Neural progenitor cell (in vitro differentiated cells): ENCODE data around the gene FCAMR. TPM values are rescaled to one million over a fixed set of nuclear protein-coding genes. Genes with fewer than 3 reads are reported as not detected.
A peak's percentile ranks its signal among the peaks of the same experiment; 100 is the strongest.

Source experiments
- DNase-seq: peaks from one replicate; pipeline ENCODE4 v3.0.0-alpha.2; 2016; ENCODE audit warnings: low spot score
- H2AFZ ChIP-seq: fragments of 200-600 bp; sonication (generic); replicated peaks from 2 replicates; pipeline ENCODE4 v1.6.1; 2016; ENCODE audit warnings: antibody characterized with exemption
- H3F3A ChIP-seq: fragments of 200-600 bp; sonication (generic); 2 replicates; pipeline ENCODE4 v1.6.1; 2016; ENCODE audit warnings: antibody characterized with exemption, low read depth
- H3K27ac ChIP-seq: fragments of 200-600 bp; sonication (generic); 2 replicates; pipeline ENCODE4 v1.5.1; 2016; ENCODE audit warnings: mild to moderate bottlenecking
- H3K27me3 ChIP-seq: fragments of 200-600 bp; sonication (generic); 2 replicates; pipeline ENCODE4 v1.6.1; 2016; ENCODE audit warnings: mild to moderate bottlenecking, moderate library complexity
- H3K36me3 ChIP-seq: fragments of 200-600 bp; sonication (generic); 2 replicates; pipeline ENCODE4 v1.5.1; 2016
- H3K4me1 ChIP-seq: fragments of 200-600 bp; sonication (generic); 2 replicates; pipeline ENCODE4 v1.6.1; 2016; ENCODE audit warnings: mixed run types
- H3K4me2 ChIP-seq: fragments of 200-600 bp; sonication (generic); 2 replicates; pipeline ENCODE4 v1.6.1; 2016
- H3K4me3 ChIP-seq: fragments of 200-600 bp; sonication (generic); 2 replicates; pipeline ENCODE4 v1.5.1; 2016
- H3K79me2 ChIP-seq: fragments of 200-600 bp; sonication (generic); 2 replicates; pipeline ENCODE4 v1.6.1; 2016; ENCODE audit warnings: low read depth
- H3K9ac ChIP-seq: fragments of 200-600 bp; sonication (generic); 2 replicates; pipeline ENCODE4 v1.6.1; 2016
- H3K9me3 ChIP-seq: fragments of 200-600 bp; sonication (generic); 2 replicates; pipeline ENCODE4 v1.5.1; 2016; ENCODE audit warnings: low read depth
- H4K20me1 ChIP-seq: fragments of 200-600 bp; sonication (generic); 2 replicates; pipeline ENCODE4 v1.6.1; 2016; ENCODE audit warnings: low read depth
- H3K27ac Mint-ChIP-seq: 3 replicates; pipeline ENCODE4 v1.8.0; 2021; ENCODE audit warnings: mixed read lengths
- H3K27me3 Mint-ChIP-seq: 2 replicates; pipeline ENCODE4 v1.8.0; 2022; ENCODE audit warnings: low read depth, mild to moderate bottlenecking, inconsistent platforms, moderate library complexity, mixed read lengths; ENCODE audit not compliant: insufficient read depth
- H3K36me3 Mint-ChIP-seq: 3 replicates; pipeline ENCODE4 v1.8.0; 2021; ENCODE audit warnings: mixed read lengths
- H3K4me1 Mint-ChIP-seq: 3 replicates; pipeline ENCODE4 v1.8.0; 2021; ENCODE audit warnings: mixed read lengths
- H3K4me3 Mint-ChIP-seq: 3 replicates; pipeline ENCODE4 v1.8.0; 2021; ENCODE audit warnings: mild to moderate bottlenecking, moderate library complexity, mixed read lengths
- H3K9me3 Mint-ChIP-seq: 3 replicates; pipeline ENCODE4 v1.8.0; 2020; ENCODE audit warnings: mixed read lengths
- EZH2 ChIP-seq: fragments of 200-600 bp; sonication (generic); IDR thresholded peaks from 2 replicates; pipeline ENCODE4 v1.6.1; 2017; ENCODE audit warnings: antibody characterized with exemption, mild to moderate bottlenecking, moderate library complexity
- EZH2phosphoT487 ChIP-seq: fragments of 200-600 bp; sonication (generic); IDR thresholded peaks from 2 replicates; pipeline ENCODE4 v1.6.1; 2017; ENCODE audit warnings: antibody characterized with exemption
- total RNA-seq: library from RNA; depleted of rRNA; stranded (reverse); fragments of >200 nt; gene quantifications from 2 replicates; pipeline ENCODE4 v1.2.3, GENCODE V29; 2015; ENCODE audit warnings: low replicate concordance
- TF ChIP-seq, protein P1 (sequence below): fragments of 200-600 bp; sonication (generic); IDR thresholded peaks from 2 replicates; pipeline ENCODE4 v1.5.1; 2017; ENCODE audit warnings: antibody characterized with exemption, mild to moderate bottlenecking

The FCAMR gene
- total RNA-seq, 1 donor from 2014 or later = not detected

DNA sequence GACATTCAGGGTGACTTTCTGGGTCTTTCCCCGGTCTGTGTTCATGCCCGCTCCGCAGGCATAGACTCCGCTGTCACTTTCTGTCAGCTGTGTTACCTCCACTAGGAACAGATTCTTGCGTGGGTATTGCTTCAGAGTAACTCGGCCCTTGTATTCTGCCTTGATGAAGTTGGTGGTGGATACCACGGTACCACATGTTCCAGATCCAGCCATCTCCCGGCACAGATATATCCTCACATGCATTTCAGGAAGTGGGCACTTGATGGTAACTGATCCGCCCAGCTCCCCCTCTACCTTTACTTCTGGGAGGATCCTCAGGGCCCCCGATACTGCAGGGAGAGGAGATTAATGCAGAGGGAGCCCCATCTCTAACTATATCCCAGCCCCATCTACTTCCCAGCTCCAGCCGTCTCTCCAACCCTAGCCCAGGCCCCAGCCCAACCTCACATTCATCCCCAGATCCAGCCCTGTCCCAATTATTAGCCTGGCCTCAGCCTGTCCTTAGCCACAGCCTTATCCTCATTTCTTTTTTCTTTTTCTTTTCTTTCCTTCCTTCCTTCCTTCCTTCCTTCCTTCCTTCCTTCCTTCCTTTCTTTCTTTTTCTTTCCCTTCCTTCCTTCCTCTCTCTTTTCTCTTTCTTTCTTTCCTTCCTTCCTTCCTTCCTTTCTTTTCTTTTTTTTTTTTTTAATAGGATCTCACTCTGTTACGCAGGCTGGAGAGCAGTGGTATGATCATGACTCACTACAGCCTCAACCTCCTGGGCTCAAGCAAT lies 56.3 kb downstream of the FCAMR start:
- H3K27ac Mint-ChIP-seq = no peak overlapping the region
- no peaks in the 10 kb centered on the region for H3K79me2 ChIP-seq
- no peak overlapping the region for H3K27ac ChIP-seq
- no peak overlapping the region for H3K4me3 Mint-ChIP-seq
- no peaks in the 10 kb centered on the region for H3K36me3 ChIP-seq
- TF ChIP-seq EZH2phosphoT487 (no peak), EZH2 (no peak)
- TF ChIP-seq, protein P1, sequence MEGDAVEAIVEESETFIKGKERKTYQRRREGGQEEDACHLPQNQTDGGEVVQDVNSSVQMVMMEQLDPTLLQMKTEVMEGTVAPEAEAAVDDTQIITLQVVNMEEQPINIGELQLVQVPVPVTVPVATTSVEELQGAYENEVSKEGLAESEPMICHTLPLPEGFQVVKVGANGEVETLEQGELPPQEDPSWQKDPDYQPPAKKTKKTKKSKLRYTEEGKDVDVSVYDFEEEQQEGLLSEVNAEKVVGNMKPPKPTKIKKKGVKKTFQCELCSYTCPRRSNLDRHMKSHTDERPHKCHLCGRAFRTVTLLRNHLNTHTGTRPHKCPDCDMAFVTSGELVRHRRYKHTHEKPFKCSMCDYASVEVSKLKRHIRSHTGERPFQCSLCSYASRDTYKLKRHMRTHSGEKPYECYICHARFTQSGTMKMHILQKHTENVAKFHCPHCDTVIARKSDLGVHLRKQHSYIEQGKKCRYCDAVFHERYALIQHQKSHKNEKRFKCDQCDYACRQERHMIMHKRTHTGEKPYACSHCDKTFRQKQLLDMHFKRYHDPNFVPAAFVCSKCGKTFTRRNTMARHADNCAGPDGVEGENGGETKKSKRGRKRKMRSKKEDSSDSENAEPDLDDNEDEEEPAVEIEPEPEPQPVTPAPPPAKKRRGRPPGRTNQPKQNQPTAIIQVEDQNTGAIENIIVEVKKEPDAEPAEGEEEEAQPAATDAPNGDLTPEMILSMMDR = no peak
- H3K4me1 ChIP-seq = peaks cover 2% of the 10 kb centered on the region
- DNase-seq = no peak
- peaks cover 3% of the 10 kb centered on the region for H4K20me1 ChIP-seq
- no peak overlapping the region for H3K4me2 ChIP-seq
- H3K9me3 Mint-ChIP-seq = no peaks in the 10 kb centered on the region
- H3K9me3 ChIP-seq = no peaks in the 10 kb centered on the region
- H3K36me3 Mint-ChIP-seq = no peaks in the 10 kb centered on the region
- H3K9ac ChIP-seq = no peak overlapping the region
- no peak overlapping the region for H2AFZ ChIP-seq
- H3K4me3 ChIP-seq = no peak overlapping the region
- peaks cover 1% of the 10 kb centered on the region for H3K4me1 Mint-ChIP-seq
- peaks cover 10% of the 10 kb centered on the region for H3F3A ChIP-seq
- peaks cover 42% of the 10 kb centered on the region for H3K27me3 ChIP-seq
- peaks cover 26% of the 10 kb centered on the region for H3K27me3 Mint-ChIP-seq

GRCh38 chr1:206912445-206913095 lies 57.7 kb downstream of the FCAMR start:
- no peak overlapping the region for H3K4me3 ChIP-seq
- H3K79me2 ChIP-seq = no peaks in the 10 kb centered on the region
- no peak overlapping the region for H3K4me3 Mint-ChIP-seq
- DNase-seq = peak; percentile 82
- no peaks in the 10 kb centered on the region for H3K36me3 Mint-ChIP-seq
- peaks cover 3% of the 10 kb centered on the region for H3K4me1 Mint-ChIP-seq
- H3K27ac ChIP-seq = no peak overlapping the region
- no peak overlapping the region for H2AFZ ChIP-seq
- no peaks in the 10 kb centered on the region for H3K9me3 Mint-ChIP-seq
- H3K4me2 ChIP-seq = no peak overlapping the region
- no peak overlapping the region for H3K27ac Mint-ChIP-seq
- peaks cover 40% of the 10 kb centered on the region for H3K27me3 Mint-ChIP-seq
- no peaks in the 10 kb centered on the region for H3K36me3 ChIP-seq
- peaks cover 56% of the 10 kb centered on the region for H3K27me3 ChIP-seq
- H4K20me1 ChIP-seq = peaks cover 3% of the 10 kb centered on the region
- H3K4me1 ChIP-seq = peaks cover 4% of the 10 kb centered on the region
- H3F3A ChIP-seq = peaks cover 10% of the 10 kb centered on the region
- H3K9me3 ChIP-seq = no peaks in the 10 kb centered on the region
- no peak overlapping the region for H3K9ac ChIP-seq
- no peak for TF ChIP-seq EZH2phosphoT487
- TF ChIP-seq, protein P1 = peak; percentile 80
- no peak for TF ChIP-seq EZH2

- Histone ChIP-seq H4K20me1 (peaks cover 3% of the 10 kb centered on the region), H3K27ac (no peak overlapping the region), H3K27me3 (peaks cover 62% of the 10 kb centered on the region), H3K4me3 (no peak overlapping the region), H3K9me3 (no peaks in the 10 kb centered on the region), H2AFZ (no peak overlapping the region), H3K4me1 (peaks cover 4% of the 10 kb centered on the region), H3K36me3 (no peaks in the 10 kb centered on the region), H3K9ac (no peak overlapping the region), H3K4me2 (no peak overlapping the region), H3K79me2 (no peaks in the 10 kb centered on the region), H3F3A (peaks cover 10% of the 10 kb centered on the region)
- DNase-seq = peak; percentile 61
- no peak overlapping the region for H3K4me3 Mint-ChIP-seq
- no peaks in the 10 kb centered on the region for H3K9me3 Mint-ChIP-seq
- no peak for TF ChIP-seq EZH2phosphoT487
- no peak for TF ChIP-seq EZH2
- TF ChIP-seq, protein P1 = peak; percentile 82
- H3K27ac Mint-ChIP-seq = no peak overlapping the region
- peaks cover 40% of the 10 kb centered on the region for H3K27me3 Mint-ChIP-seq
- peaks cover 3% of the 10 kb centered on the region for H3K4me1 Mint-ChIP-seq
- no peaks in the 10 kb centered on the region for H3K36me3 Mint-ChIP-seq
Observed at GRCh38 chr1:206911064-206911663, 59.1 kb downstream of the FCAMR start.
